ENCODE data around the gene HK2.
A peak's percentile ranks its signal among the peaks of the same experiment; 100 is the strongest.

Gene HK2

GRCh38 chr2:74857215-74857614, 23.3 kb downstream of the HK2 start:
- DNase-seq (ENCODE audit: low read depth, low spot score): no peak

- DNase-seq (ENCODE audit: low read depth, low spot score): no peak
Measured at GRCh38 chr2:74857725-74858124, 23.8 kb downstream of the HK2 start.

- no peak for DNase-seq (ENCODE audit: low read depth, low spot score)
Measured at GRCh38 chr2:74858281-74858680, 24.4 kb downstream of the HK2 start.

- DNase-seq (ENCODE audit: low read depth, low spot score): no peak
Measured at GRCh38 chr2:74860079-74860478, 26.2 kb downstream of the HK2 start.

- DNase-seq (ENCODE audit: low read depth, low spot score): no peak
Measured at GRCh38 chr2:74860521-74860920, 26.6 kb downstream of the HK2 start.

GRCh38 chr2:74861531-74861930, 27.6 kb downstream of the HK2 start:
- no peak for DNase-seq (ENCODE audit: low read depth, low spot score)

- no peak for DNase-seq (ENCODE audit: low read depth, low spot score)
Measured at GRCh38 chr2:74862020-74862964, 28.4 kb downstream of the HK2 start.

GRCh38 chr2:74863802-74864248, 29.9 kb downstream of the HK2 start:
- no peak for DNase-seq (ENCODE audit: low read depth, low spot score)

GRCh38 chr2:74864728-74865722, 31.1 kb downstream of the HK2 start:
- peak; percentile 54 for DNase-seq (ENCODE audit: low read depth, low spot score)

- DNase-seq (ENCODE audit: low read depth, low spot score): no peak
Measured at GRCh38 chr2:74865770-74866674, 32.1 kb downstream of the HK2 start.

GRCh38 chr2:74867841-74868658, 34.1 kb downstream of the HK2 start:
- DNase-seq (ENCODE audit: low read depth, low spot score): peak; percentile 86

- no peak for DNase-seq (ENCODE audit: low read depth, low spot score)
Measured at GRCh38 chr2:74869517-74869916, 35.6 kb downstream of the HK2 start.

GRCh38 chr2:74870951-74871350, 37.0 kb downstream of the HK2 start:
- no peak for DNase-seq (ENCODE audit: low read depth, low spot score)

GRCh38 chr2:74871414-74871813, 37.5 kb downstream of the HK2 start:
- no peak for DNase-seq (ENCODE audit: low read depth, low spot score)

GRCh38 chr2:74872389-74872836, 38.5 kb downstream of the HK2 start:
- no peak for DNase-seq (ENCODE audit: low read depth, low spot score)

- DNase-seq (ENCODE audit: low read depth, low spot score): no peak
Measured at GRCh38 chr2:74873012-74873665, 39.2 kb downstream of the HK2 start.

- DNase-seq (ENCODE audit: low read depth, low spot score): no peak
Measured at GRCh38 chr2:74873678-74874640, 40.0 kb downstream of the HK2 start.

- no peak for DNase-seq (ENCODE audit: low read depth, low spot score)
Measured at GRCh38 chr2:74876081-74876886, 42.4 kb downstream of the HK2 start.
